HCT116 (cell line): Measurements from ENCODE around the gene IQSEC3.
"Not testable (repeated sequence)": the region's sequence is repeated elsewhere in the genome, so short reads cannot be mapped to it uniquely, and the experiment has no call there.

Source experiments
- EZH2phosphoT487 ChIP-seq: fragments of 200-600 bp; IDR thresholded peaks from 2 replicates; pipeline ENCODE4 v1.6.1; 2018; ENCODE audit warnings: antibody characterized with exemption, borderline replicate concordance
- POLR2A ChIP-seq: IDR thresholded peaks from 2 replicates; pipeline ENCODE4 v1.7.0; 2011; ENCODE audit warnings: borderline replicate concordance; ENCODE audit not compliant: insufficient read depth, insufficient read length; ENCODE audit errors: extremely low read depth
- POLR2AphosphoS5 ChIP-seq: IDR thresholded peaks from 2 replicates; pipeline ENCODE4 v1.6.1; 2011; ENCODE audit warnings: mild to moderate bottlenecking, low read depth, low read length, moderate library complexity
- RAD21 ChIP-seq: IDR thresholded peaks from 2 replicates; pipeline ENCODE4 v1.6.1; 2012; ENCODE audit warnings: low read depth, mild to moderate bottlenecking
- SIN3A ChIP-seq: IDR thresholded peaks from 2 replicates; pipeline ENCODE4 v1.6.1; 2012; ENCODE audit warnings: low read depth
- SP1 ChIP-seq: IDR thresholded peaks from 2 replicates; pipeline ENCODE4 v1.6.1; 2012; ENCODE audit warnings: low read depth
- ZNF274 ChIP-seq: fragments of 200-500 bp; sonication (Bioruptor generic); IDR thresholded peaks from 2 replicates; pipeline ENCODE4 v1.6.1; 2014; ENCODE audit warnings: mild to moderate bottlenecking, low read depth, low read length, inconsistent platforms
- TF ChIP-seq, protein P1 (sequence below), 3 experiments: fragments of 200-600 bp in 1 of 3; sonication (generic) in 1 of 3; IDR thresholded peaks in 2 of 3; conservative IDR thresholded peaks in 1 of 3; 2 replicates each; pipeline ENCODE4 v1.5.1; 2012 to 2017; ENCODE audit warnings: low read depth in 2 of 3, low read length in 2 of 3, antibody characterized with exemption in 1 of 3, borderline replicate concordance in 1 of 3, control low read depth in 1 of 3, mild to moderate bottlenecking in 1 of 3, mixed read lengths in 1 of 3, mixed run types in 1 of 3, moderate library complexity in 1 of 3; ENCODE audit not compliant: insufficient read depth in 1 of 3

- TF ChIP-seq POLR2AphosphoS5, SP1, POLR2A, RAD21, EZH2phosphoT487, SIN3A, ZNF274: not testable (repeated sequence)
- TF ChIP-seq, protein P1, sequence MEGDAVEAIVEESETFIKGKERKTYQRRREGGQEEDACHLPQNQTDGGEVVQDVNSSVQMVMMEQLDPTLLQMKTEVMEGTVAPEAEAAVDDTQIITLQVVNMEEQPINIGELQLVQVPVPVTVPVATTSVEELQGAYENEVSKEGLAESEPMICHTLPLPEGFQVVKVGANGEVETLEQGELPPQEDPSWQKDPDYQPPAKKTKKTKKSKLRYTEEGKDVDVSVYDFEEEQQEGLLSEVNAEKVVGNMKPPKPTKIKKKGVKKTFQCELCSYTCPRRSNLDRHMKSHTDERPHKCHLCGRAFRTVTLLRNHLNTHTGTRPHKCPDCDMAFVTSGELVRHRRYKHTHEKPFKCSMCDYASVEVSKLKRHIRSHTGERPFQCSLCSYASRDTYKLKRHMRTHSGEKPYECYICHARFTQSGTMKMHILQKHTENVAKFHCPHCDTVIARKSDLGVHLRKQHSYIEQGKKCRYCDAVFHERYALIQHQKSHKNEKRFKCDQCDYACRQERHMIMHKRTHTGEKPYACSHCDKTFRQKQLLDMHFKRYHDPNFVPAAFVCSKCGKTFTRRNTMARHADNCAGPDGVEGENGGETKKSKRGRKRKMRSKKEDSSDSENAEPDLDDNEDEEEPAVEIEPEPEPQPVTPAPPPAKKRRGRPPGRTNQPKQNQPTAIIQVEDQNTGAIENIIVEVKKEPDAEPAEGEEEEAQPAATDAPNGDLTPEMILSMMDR (IDR thresholded peaks at IDR 0.05 in 2 of 3, conservative IDR thresholded peaks at IDR 0.05 in 1 of 3; ENCODE audit: borderline replicate concordance in 1 of 3, insufficient read depth in 1 of 3, low read depth in 2 of 3, low read length in 2 of 3): not testable (repeated sequence)
Observed at GRCh38 chr12:51087-51486, 15.5 kb upstream of the IQSEC3 start.
